H7 (cell line): Measurements from ENCODE around the gene NOL7. TPM values are rescaled to one million over a fixed set of nuclear protein-coding genes. Genes with fewer than 3 reads are reported as not detected.

Experiments used
- DNase-seq: peaks from one replicate; pipeline ENCODE4 v3.0.0; 2012
- H3K27me3 ChIP-seq: 2 replicates; pipeline ENCODE4 v1.6.0; 2011; ENCODE audit warnings: mild to moderate bottlenecking, low read length; ENCODE audit not compliant: control insufficient read depth, insufficient read depth
- H3K36me3 ChIP-seq: replicated peaks from 2 replicates; pipeline ENCODE4 v1.5.1; 2011; ENCODE audit warnings: low read length; ENCODE audit not compliant: control insufficient read depth, insufficient read depth
- H3K4me3 ChIP-seq: 2 replicates; pipeline ENCODE4 v1.5.1; 2011; ENCODE audit warnings: low read depth, mild to moderate bottlenecking, control low read depth, low read length, moderate library complexity; ENCODE audit not compliant: insufficient read depth
- total RNA-seq: library from RNA; depleted of rRNA; stranded (reverse); fragments of >200 nt; shearing (Covaris generic); gene quantifications from 2 replicates; pipeline ENCODE4 v1.2.3, GENCODE V29; 2014; rRNA removed

Gene NOL7
- total RNA-seq, result 46.9 and 58.8 TPM in 2 replicates

DNA sequence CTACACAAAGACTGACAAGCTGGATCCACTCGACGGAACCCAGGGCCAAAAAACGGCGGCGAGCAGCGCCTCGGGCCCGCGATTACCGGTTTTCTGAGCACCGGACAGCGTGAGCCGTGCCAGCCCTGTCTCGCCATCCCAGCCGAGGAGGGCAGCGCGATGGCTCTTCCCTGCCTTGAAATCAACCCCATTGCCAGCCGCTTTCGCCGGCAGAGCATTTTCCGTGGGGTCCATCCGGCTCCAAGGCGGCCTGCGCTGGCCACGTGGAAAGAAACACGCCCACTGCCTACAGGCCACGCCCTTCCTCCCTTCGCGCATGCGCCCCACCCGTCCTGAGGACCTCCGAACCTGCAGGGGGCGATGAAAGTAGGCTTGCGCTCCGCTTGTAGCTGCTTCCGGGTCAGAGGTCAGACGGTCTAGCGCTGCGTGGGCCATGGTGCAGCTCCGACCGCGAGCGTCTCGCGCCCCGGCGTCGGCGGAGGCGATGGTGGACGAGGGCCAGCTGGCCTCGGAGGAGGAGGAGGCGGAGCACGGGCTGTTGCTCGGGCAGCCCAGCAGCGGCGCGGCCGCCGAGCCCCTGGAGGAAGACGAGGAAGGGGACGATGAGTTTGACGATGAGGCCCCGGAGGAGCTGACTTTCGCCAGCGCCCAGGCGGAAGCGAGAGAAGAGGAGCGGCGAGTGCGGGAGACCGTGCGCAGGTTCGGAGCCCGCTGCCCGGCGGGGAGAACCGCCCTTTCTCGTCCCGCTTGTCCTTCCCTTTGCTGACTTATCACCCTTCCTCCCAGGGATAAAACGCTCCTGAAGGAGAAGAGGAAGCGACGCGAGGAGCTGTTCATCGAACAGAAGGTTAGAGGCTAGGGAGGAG is at the start of gene NOL7:
Gene NOL7, plus strand, starts transcription at position 410 of the 866 bp plus-strand sequence. Its CDS starts 24 bp downstream, at position 434.
- Histone ChIP-seq H3K36me3 (peaks cover 17% of the 10 kb centered on the region), H3K27me3 (no peaks in the 10 kb centered on the region), H3K4me3 (peak within 1 kb of the TSS; percentile 94)
- peak; percentile 96 for DNase-seq

GRCh38 chr6:13565921-13566320 is 49.2 kb upstream of the NOL7 start:
- no peak for DNase-seq
- Histone ChIP-seq H3K4me3 (no peak overlapping the region), H3K36me3 (no peaks in the 10 kb centered on the region), H3K27me3 (no peaks in the 10 kb centered on the region)

DNA sequence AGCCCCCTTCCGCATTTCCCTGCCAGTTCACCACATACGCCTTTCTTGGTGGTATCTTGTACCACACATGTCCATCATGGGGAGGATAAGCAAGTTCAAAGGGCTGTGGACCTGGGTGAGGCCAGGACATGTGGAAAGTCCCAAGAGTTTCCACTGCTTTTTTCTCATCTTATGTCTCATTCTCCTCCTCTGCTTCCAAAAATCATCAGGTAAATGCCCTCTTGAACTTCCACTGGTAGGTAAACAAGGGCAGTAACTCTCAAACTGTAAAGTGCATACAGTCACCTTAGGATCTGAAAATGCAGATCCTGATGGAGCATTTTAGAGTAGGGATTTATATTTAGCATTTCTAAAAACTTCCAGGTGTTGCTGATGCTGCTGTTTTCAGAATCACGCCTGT is 48.6 kb upstream of the NOL7 start:
- H3K27me3 ChIP-seq, result no peaks in the 10 kb centered on the region
- DNase-seq, result no peak
- no peak overlapping the region for H3K4me3 ChIP-seq
- no peaks in the 10 kb centered on the region for H3K36me3 ChIP-seq

DNA sequence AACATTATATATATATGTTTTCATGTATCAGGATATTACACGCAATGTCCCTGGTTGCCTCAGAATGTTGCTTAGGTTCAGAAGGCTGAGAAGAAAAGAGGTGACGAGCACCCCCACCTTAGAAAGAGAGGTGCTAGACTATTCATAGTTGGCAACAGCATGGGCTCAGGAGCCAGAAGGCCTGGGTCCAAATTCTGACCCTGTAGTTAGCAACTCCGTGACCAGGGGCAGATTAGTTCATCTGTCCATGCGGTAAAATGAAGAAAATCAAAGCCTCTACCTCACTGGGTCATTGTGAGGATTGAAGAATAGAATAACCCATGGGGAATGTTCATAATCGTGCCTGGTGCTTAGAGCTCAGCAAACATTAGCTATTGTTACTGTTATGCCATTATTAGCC is 46.2 kb upstream of the NOL7 start:
- no peak for DNase-seq
- no peaks in the 10 kb centered on the region for H3K36me3 ChIP-seq

DNA sequence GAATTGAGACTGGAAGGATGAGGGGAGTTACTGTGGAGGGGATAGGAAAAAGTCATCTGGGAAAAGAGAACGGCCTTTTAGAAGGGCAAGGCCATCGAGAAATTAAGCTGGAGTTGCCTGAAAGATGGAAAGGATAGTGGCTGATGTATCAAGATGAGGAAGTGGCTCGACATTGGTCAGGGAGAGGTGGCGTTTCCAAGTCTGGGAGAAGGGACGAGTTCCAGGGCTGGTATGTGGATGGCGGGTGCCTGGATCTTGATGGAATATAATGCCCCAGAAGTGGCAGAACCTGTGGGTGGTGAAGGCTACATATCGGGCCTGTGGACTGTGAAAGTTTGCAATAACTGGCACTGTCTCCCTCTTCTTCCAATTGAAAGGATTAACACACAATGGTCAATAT is 42.9 kb upstream of the NOL7 start:
- no peak overlapping the region for H3K4me3 ChIP-seq
- H3K27me3 ChIP-seq, result no peaks in the 10 kb centered on the region
- DNase-seq, result no peak
- H3K36me3 ChIP-seq, result no peaks in the 10 kb centered on the region

More for the DNA sequence above, 46.2 kb upstream of the NOL7 start:
- Histone ChIP-seq H3K27me3 (no peaks in the 10 kb centered on the region), H3K4me3 (no peak overlapping the region)

- DNase-seq, result no peak
- no peaks in the 10 kb centered on the region for H3K27me3 ChIP-seq
- H3K36me3 ChIP-seq, result no peaks in the 10 kb centered on the region
- peak overlapping the region; percentile 58 for H3K4me3 ChIP-seq
Observed at GRCh38 chr6:13572951-13573654, 42.0 kb upstream of the NOL7 start.

- peak; percentile 30 for DNase-seq
- Histone ChIP-seq H3K27me3 (no peaks in the 10 kb centered on the region), H3K36me3 (no peaks in the 10 kb centered on the region), H3K4me3 (peak overlapping the region; percentile 58)
Observed at GRCh38 chr6:13573669-13574110, 41.4 kb upstream of the NOL7 start.

GRCh38 chr6:13574149-13574570 is 41.0 kb upstream of the NOL7 start:
- Histone ChIP-seq H3K27me3 (no peaks in the 10 kb centered on the region), H3K36me3 (no peaks in the 10 kb centered on the region), H3K4me3 (peak overlapping the region; percentile 58)
- peak; percentile 97 for DNase-seq

DNA sequence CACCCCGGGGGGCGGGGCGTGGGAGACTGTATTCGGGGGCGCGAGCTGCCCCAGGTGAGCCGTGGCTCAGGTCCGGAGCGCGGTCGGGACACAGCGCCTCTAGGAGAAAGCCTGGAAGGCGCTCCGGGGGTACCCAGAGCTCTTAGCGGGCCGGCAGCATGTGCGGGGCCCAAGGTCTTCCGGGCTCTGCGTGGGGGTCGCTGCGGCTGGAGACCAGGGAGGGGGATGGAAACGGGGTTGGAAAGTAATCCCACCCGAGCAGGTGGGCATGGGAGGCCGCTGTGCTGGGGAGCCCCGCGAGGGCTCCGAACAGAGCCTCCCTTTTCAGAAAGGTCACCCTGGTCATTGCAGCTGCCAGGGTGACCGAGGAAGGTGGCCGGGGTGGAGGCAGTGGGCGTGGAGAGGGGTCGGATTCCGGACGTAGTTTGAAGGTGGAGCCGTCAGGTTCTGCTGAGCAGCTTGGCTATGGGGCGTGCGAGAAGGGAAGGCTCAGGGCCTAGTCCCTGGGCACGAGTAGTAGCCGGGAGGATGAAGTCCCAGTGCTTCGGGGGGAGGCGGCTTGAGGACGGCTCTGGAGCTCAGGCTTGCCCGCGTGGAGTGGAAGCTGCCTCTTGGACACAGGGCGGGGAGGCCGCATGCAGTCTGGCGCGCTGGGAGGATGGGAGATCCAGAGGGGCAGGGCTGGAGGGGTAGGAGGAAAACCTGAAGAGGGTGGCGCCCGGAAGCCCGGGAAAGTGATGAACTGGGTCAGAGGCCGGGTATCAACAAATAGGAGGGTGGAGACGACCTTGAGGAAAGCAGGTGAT is 40.4 kb upstream of the NOL7 start, which contains the start of gene SIRT5:
Gene SIRT5, plus strand, starts transcription at position 31 of the 806 bp plus-strand sequence. CDS start 9,510 bp downstream, outside the sequence.
- H3K4me3 ChIP-seq, result peak within 1 kb of the TSS; percentile 58
- no peaks in the 10 kb centered on the region for H3K27me3 ChIP-seq
- H3K36me3 ChIP-seq, result no peaks in the 10 kb centered on the region; the same call in 1 of the 2 replicates
- DNase-seq, result peak; percentile 89

GRCh38 chr6:13575377-13575775 is 39.8 kb upstream of the NOL7 start:
- Histone ChIP-seq H3K36me3 (no peaks in the 10 kb centered on the region; the same call in 1 of the 2 replicates), H3K4me3 (peak overlapping the region; percentile 58), H3K27me3 (no peaks in the 10 kb centered on the region)
- DNase-seq, result no peak

DNA sequence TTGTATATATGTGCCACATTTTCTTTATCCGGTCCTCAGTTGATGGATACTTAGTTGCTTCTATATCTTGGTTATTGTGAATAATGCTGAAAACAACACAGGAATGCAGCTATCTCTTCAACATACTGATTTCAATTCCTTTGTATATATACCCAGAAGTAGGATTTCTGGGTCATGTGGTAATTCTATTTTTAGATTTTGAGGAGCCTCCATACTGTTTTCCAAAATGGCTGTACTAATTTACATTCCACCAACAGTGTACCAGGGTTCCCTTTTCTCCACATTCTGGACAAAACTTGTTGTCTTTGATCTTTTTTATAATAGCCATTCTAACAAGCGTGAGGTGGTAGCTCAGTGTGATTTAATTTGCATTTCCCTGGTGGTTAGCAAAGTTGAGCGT is 39.1 kb upstream of the NOL7 start:
- Histone ChIP-seq H3K36me3 (no peaks in the 10 kb centered on the region; the same call in 1 of the 2 replicates), H3K27me3 (no peaks in the 10 kb centered on the region), H3K4me3 (no peak overlapping the region)
- DNase-seq, result no peak

DNA sequence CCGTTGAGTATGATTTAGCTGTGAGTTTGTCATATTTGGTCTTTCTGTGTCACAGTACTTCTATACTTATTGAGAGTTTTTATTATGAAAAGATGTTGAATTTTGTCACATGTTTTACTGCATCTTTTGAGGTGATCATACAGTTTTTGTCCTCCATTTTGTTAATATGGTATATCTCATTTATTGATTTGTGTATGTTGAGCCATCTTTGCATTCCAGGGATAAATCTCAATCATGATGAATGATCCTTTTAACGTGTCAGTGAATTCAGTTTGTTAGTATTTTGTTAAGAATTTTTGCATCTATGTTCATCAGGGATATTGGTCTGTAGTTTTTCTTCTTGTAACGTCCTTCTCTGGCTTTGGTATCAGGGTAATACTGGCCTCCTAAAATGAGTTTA is 37.2 kb upstream of the NOL7 start:
- no peak overlapping the region for H3K4me3 ChIP-seq
- no peak for DNase-seq
- peaks cover 2% of the 10 kb centered on the region for H3K36me3 ChIP-seq
- no peaks in the 10 kb centered on the region for H3K27me3 ChIP-seq

DNA sequence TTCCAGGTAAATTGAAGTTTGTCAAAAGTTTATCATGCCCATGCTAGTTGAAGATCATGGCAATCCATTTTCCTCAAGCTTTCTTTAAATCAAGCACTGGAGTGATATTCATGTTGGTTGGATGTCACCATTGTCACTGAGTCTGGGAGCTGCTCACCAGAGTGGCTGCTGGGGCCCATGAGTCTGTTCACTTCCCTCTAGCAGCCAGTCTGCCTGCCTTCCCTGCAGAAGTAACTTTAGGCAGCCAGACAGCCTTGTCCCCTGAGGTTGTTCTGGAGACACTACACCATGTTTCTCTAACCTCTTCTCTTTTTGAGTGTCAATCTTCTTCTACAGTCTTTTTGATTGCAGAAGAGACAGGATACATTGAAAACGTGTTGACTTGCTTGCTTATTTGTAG is 35.2 kb upstream of the NOL7 start:
- H3K4me3 ChIP-seq, result no peak overlapping the region
- H3K27me3 ChIP-seq, result no peaks in the 10 kb centered on the region
- no peak for DNase-seq
- H3K36me3 ChIP-seq, result peaks cover 4% of the 10 kb centered on the region

GRCh38 chr6:13581700-13582229 is 33.4 kb upstream of the NOL7 start:
- DNase-seq, result no peak
- Histone ChIP-seq H3K4me3 (no peak overlapping the region), H3K27me3 (no peaks in the 10 kb centered on the region), H3K36me3 (peaks cover 5% of the 10 kb centered on the region)
